SK-N-SH (cell line): ENCODE data around the gene P2RY11. TPM values are rescaled to one million over a fixed set of nuclear protein-coding genes. Genes with fewer than 3 reads are reported as not detected.

Source experiments
- CTCF ChIA-PET: fragments of 300-600, 350-600 bp; formaldehyde crosslinking; extraction: SDS; loops from one replicate; lab custom pipeline; 2021; lab: Yijun Ruan, JAX
- POLR2A ChIA-PET: fragments of 350-600 bp; sonication (Branson Sonifier 250); formaldehyde crosslinking; extraction: SDS; loops from one replicate; lab custom pipeline; 2020; ENCODE audit warnings: antibody characterized with exemption, inconsistent platforms; lab: Yijun Ruan, JAX
- DNase-seq: peaks from one replicate; pipeline ENCODE4 v3.0.0; 2012
- H2AFZ ChIP-seq: fragments of 200-600 bp; sonication (generic); 2 replicates; pipeline ENCODE4 v1.8.1; 2016; ENCODE audit warnings: antibody characterized with exemption, mild to moderate bottlenecking, low read depth
- H3F3A ChIP-seq: fragments of 200-600 bp; sonication (generic); replicated peaks from 2 replicates; pipeline ENCODE3; 2016; ENCODE audit warnings: antibody characterized with exemption, mild to moderate bottlenecking; ENCODE audit not compliant: insufficient read depth
- H3K27ac ChIP-seq, 2 experiments: fragments of 200-500 bp in 1 of 2; fragments of 200-600 bp in 1 of 2; sonication (Bioruptor generic) in 1 of 2; sonication (generic), shearing (Covaris generic) in 1 of 2; 2 replicates each; pipeline versions ENCODE4 v1.5.1 to v1.6.1; 2014 to 2016; ENCODE audit warnings: low read depth in 2 of 2, inconsistent platforms in 1 of 2, low read length in 1 of 2, mild to moderate bottlenecking in 1 of 2, mixed read lengths in 1 of 2
- H3K27me3 ChIP-seq: fragments of 200-600 bp; sonication (generic), shearing (Covaris generic); 2 replicates; pipeline ENCODE4 v1.6.1; 2016; ENCODE audit warnings: mixed run types; ENCODE audit not compliant: insufficient read depth
- H3K36me3 ChIP-seq, 2 experiments: fragments of 200-500 bp in 1 of 2; fragments of 200-600 bp in 1 of 2; sonication (Bioruptor generic) in 1 of 2; sonication (generic) in 1 of 2; replicated peaks in 1 of 2; 2 replicates each; pipeline versions ENCODE3 to v1.5.1; 2014 to 2016; ENCODE audit warnings: low read length in 1 of 2, mild to moderate bottlenecking in 1 of 2; ENCODE audit not compliant: insufficient read depth in 2 of 2, control insufficient read depth in 1 of 2
- H3K4me1 ChIP-seq, 2 experiments: fragments of 200-500 bp in 1 of 2; fragments of 200-600 bp in 1 of 2; sonication (Bioruptor generic) in 1 of 2; sonication (generic), shearing (Covaris generic) in 1 of 2; 2 replicates each; pipeline versions ENCODE4 v1.5.1 to v1.6.1; 2014 to 2016; ENCODE audit warnings: low read depth in 1 of 2, low read length in 1 of 2, mixed run types in 1 of 2; ENCODE audit not compliant: insufficient read depth in 2 of 2, control insufficient read depth in 1 of 2
- H3K4me2 ChIP-seq: fragments of 200-600 bp; sonication (generic), shearing (Covaris generic); 2 replicates; pipeline ENCODE4 v1.6.1; 2017; ENCODE audit warnings: mixed run types
- H3K4me3 ChIP-seq, 2 experiments: fragments of 200-500 bp in 1 of 2; fragments of 200-600 bp in 1 of 2; sonication (Bioruptor generic) in 1 of 2; sonication (generic), shearing (Covaris generic) in 1 of 2; 2 replicates each; pipeline versions ENCODE4 v1.5.1 to v1.8.1; 2014 to 2016; ENCODE audit warnings: low read depth in 2 of 2, inconsistent platforms in 1 of 2, low read length in 1 of 2, mild to moderate bottlenecking in 1 of 2, mixed read lengths in 1 of 2, moderate library complexity in 1 of 2
- H3K79me2 ChIP-seq: fragments of 200-600 bp; sonication (generic); 2 replicates; pipeline ENCODE4 v1.8.1; 2017; ENCODE audit warnings: mild to moderate bottlenecking; ENCODE audit not compliant: insufficient read depth
- H3K9ac ChIP-seq: fragments of 200-600 bp; sonication (generic); 2 replicates; pipeline ENCODE4 v1.6.1; 2017; ENCODE audit warnings: mixed run types
- H3K9me2 ChIP-seq: fragments of 200-600 bp; sonication (generic); 2 replicates; pipeline ENCODE4 v1.6.1; 2017; ENCODE audit warnings: mixed run types
- H3K9me3 ChIP-seq: fragments of 200-600 bp; sonication (generic); 2 replicates; pipeline ENCODE4 v1.6.1; 2017; ENCODE audit warnings: mixed run types, mild to moderate bottlenecking, moderate library complexity
- H4K20me1 ChIP-seq: fragments of 200-600 bp; sonication (generic); 2 replicates; pipeline ENCODE4 v1.6.1; 2017; ENCODE audit warnings: mild to moderate bottlenecking, mixed run types; ENCODE audit not compliant: insufficient read depth
- ELF1 ChIP-seq: IDR thresholded peaks from 2 replicates; pipeline ENCODE4 v1.4.0; 2012
- FOSL2 ChIP-seq: IDR thresholded peaks from 2 replicates; pipeline ENCODE4 v1.4.0; 2012; ENCODE audit warnings: low read depth, mild to moderate bottlenecking, moderate library complexity, borderline replicate concordance
- FOXJ3 ChIP-seq: sonication (generic); formaldehyde crosslinking; IDR thresholded peaks from 2 replicates; pipeline ENCODE4 v1.5.1; 2020; ENCODE audit warnings: mild to moderate bottlenecking, missing genetic modification reagents
- GATA2 ChIP-seq: sonication (generic); formaldehyde crosslinking; IDR thresholded peaks from 2 replicates; pipeline ENCODE4 v1.5.0; 2020; ENCODE audit warnings: mild to moderate bottlenecking, missing genetic modification reagents
- NRF1 ChIP-seq: IDR thresholded peaks from 2 replicates; pipeline ENCODE4 v1.6.1; 2012; ENCODE audit warnings: low read depth, mild to moderate bottlenecking, low read length
- RAD21 ChIP-seq: IDR thresholded peaks from 2 replicates; pipeline ENCODE4 v1.6.1; 2012; ENCODE audit warnings: mild to moderate bottlenecking, low read length
- RCOR1 ChIP-seq: fragments of 150-350 bp; IDR thresholded peaks from 2 replicates; pipeline ENCODE4 v1.6.1; 2017; ENCODE audit warnings: antibody characterized with exemption, low read length
- TEAD4 ChIP-seq: IDR thresholded peaks from 2 replicates; pipeline ENCODE4 v1.4.0; 2012; ENCODE audit warnings: mild to moderate bottlenecking, borderline replicate concordance; ENCODE audit not compliant: insufficient read depth
- WGBS: methylation state at CpG from one replicate; pipeline ENCODE4 v1.1.6; 2017; ENCODE audit warnings: low lambda C conversion rate; 5-methylcytosine and 5-hydroxymethylcytosine counted together
- polyA plus RNA-seq, 3 experiments: library from polyadenylated mRNA; depleted of rRNA; stranded (reverse); fragments of >200 nt; gene quantifications; 2 replicates each; pipeline ENCODE4 v1.2.3, GENCODE V29; 2012
- TF ChIP-seq, protein P1 (sequence below): fragments of 200-600 bp; sonication (generic); IDR thresholded peaks from 2 replicates; pipeline ENCODE4 v1.6.1; 2017; ENCODE audit warnings: antibody characterized with exemption, mild to moderate bottlenecking, moderate library complexity
- TF ChIP-seq, protein P2 (sequence below): IDR thresholded peaks from 2 replicates; pipeline ENCODE4 v1.6.1; 2012; ENCODE audit warnings: mild to moderate bottlenecking, low read depth, low read length, moderate library complexity

Gene P2RY11
- polyA plus RNA-seq, 1 of the 3 experiments (the other 2 are of a cell fraction), result 6.8 TPM

DNA sequence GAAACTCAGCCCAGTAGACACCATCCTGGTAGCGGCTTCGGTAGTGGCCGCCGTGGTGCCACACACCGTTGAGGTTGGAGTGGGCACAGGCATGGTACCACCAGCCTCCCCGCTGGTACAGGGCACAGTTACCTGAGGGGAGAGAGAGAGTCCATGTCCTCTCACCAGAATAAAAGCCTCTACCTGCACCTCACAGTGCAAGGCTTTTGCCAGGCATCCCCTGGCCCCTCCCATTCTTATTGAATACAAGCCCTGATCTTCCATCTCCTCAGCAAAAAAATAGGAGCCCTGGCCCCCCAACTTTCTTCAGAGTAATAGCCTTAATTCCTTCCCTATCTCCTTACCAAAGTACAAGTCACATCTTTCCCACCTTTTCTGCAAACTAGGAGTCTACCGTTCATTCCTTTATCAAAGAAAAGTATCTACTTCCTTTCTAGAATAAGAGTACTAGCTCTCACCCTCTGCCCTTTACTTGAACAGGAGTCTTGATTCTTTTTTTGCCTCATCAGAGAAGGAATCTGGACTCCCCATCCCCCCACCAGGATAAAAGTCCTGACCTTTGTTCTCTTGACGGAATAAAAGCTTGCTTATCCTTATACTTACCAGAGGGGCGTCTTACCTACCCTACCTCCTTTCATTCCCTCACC lies 18.7 kb upstream of the P2RY11 start:
- peaks cover 0 to 7% of the 10 kb centered on the region in 2 experiments; a peak in 1 of 4 replicates for H3K4me1 ChIP-seq
- H3K27ac ChIP-seq, result no peak overlapping the region
- CTCF ChIA-PET, result no interaction called here
- H3K27me3 ChIP-seq, result no peaks in the 10 kb centered on the region
- no peaks in the 10 kb centered on the region for H3K79me2 ChIP-seq
- TF ChIP-seq FOXJ3 (CRISPR knock-in tag) (no peak), FOSL2 (no peak), RCOR1 (no peak), GATA2 (CRISPR knock-in tag) (no peak), NRF1 (no peak), ELF1 (no peak), TEAD4 (no peak), RAD21 (no peak)
- TF ChIP-seq, protein P1, sequence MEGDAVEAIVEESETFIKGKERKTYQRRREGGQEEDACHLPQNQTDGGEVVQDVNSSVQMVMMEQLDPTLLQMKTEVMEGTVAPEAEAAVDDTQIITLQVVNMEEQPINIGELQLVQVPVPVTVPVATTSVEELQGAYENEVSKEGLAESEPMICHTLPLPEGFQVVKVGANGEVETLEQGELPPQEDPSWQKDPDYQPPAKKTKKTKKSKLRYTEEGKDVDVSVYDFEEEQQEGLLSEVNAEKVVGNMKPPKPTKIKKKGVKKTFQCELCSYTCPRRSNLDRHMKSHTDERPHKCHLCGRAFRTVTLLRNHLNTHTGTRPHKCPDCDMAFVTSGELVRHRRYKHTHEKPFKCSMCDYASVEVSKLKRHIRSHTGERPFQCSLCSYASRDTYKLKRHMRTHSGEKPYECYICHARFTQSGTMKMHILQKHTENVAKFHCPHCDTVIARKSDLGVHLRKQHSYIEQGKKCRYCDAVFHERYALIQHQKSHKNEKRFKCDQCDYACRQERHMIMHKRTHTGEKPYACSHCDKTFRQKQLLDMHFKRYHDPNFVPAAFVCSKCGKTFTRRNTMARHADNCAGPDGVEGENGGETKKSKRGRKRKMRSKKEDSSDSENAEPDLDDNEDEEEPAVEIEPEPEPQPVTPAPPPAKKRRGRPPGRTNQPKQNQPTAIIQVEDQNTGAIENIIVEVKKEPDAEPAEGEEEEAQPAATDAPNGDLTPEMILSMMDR, result no peak
- no peak for DNase-seq
- peaks cover 0 to 5% of the 10 kb centered on the region in 2 experiments for H3K36me3 ChIP-seq
- H4K20me1 ChIP-seq, result no peaks in the 10 kb centered on the region
- no peaks in the 10 kb centered on the region for H3K9me2 ChIP-seq
- no peak overlapping the region for H3K4me3 ChIP-seq
- no peak overlapping the region for H2AFZ ChIP-seq
- 89% methylated on average over 9 of the region's 9 CpGs for WGBS
- H3F3A ChIP-seq, result no peaks in the 10 kb centered on the region
- H3K4me2 ChIP-seq, result no peak overlapping the region
- no peaks in the 10 kb centered on the region for H3K9me3 ChIP-seq
- POLR2A ChIA-PET, result no interaction called here
- H3K9ac ChIP-seq, result no peak overlapping the region

DNA sequence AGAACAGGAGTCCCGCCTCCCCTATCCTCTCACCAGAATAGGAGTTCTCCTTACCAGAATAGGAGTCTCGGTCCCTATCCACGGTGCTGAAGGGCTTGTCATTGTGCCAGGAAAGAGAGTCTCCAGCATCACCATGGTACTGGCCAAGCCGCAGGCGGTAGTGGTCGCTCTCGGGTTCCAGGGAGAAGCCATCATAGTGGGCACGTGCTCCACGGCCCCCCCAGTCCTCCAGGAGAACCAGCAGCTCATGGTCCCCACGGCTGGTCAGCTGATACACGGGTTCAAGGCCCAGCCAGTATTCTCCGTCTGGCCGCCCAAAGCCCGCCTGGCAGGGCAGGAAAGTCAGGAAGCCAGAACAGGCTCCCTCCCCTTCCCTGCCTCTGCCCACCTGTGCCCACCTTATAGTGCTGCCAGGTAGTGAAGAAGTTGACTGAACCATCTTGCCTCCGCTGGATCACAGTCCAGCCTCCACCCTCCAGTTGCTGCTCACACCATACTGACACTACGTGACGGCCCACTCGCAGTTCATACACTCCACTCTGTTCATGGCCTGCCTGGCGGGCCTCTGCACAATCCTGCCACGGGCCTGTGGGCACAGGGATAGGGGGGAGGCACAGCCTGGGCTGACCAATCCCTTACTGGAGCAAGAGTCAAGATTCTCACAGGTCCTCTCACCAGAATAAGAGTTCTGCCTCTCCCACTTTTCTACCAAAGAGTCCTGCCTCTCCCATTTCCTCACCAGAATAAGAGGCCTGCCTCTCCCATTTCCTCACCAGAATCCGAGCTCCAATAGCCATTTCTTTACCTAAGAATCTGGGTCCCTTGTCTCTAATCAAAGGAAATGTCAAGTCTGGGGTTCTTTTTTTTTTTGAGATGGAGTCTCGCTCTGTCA lies 18.0 kb upstream of the P2RY11 start:
- no peak for DNase-seq
- peaks cover 0 to 7% of the 10 kb centered on the region in 2 experiments; a peak in 1 of 4 replicates for H3K4me1 ChIP-seq
- no peaks in the 10 kb centered on the region for H3F3A ChIP-seq
- no peak overlapping the region for H3K9ac ChIP-seq
- H3K4me2 ChIP-seq, result no peak overlapping the region
- ChIA-PET CTCF (no interaction called here), POLR2A (no interaction called here)
- no peaks in the 10 kb centered on the region for H3K9me2 ChIP-seq
- no peaks in the 10 kb centered on the region for H3K27me3 ChIP-seq
- H2AFZ ChIP-seq, result no peak overlapping the region
- H3K79me2 ChIP-seq, result no peaks in the 10 kb centered on the region
- WGBS, result 81% methylated on average over 18 of the region's 22 CpGs
- H3K36me3 ChIP-seq, result peaks cover 0 to 5% of the 10 kb centered on the region in 2 experiments
- H4K20me1 ChIP-seq, result no peaks in the 10 kb centered on the region
- H3K9me3 ChIP-seq, result no peaks in the 10 kb centered on the region
- no peak overlapping the region for H3K27ac ChIP-seq
- TF ChIP-seq FOSL2, result no peak
- TF ChIP-seq, protein P2, sequence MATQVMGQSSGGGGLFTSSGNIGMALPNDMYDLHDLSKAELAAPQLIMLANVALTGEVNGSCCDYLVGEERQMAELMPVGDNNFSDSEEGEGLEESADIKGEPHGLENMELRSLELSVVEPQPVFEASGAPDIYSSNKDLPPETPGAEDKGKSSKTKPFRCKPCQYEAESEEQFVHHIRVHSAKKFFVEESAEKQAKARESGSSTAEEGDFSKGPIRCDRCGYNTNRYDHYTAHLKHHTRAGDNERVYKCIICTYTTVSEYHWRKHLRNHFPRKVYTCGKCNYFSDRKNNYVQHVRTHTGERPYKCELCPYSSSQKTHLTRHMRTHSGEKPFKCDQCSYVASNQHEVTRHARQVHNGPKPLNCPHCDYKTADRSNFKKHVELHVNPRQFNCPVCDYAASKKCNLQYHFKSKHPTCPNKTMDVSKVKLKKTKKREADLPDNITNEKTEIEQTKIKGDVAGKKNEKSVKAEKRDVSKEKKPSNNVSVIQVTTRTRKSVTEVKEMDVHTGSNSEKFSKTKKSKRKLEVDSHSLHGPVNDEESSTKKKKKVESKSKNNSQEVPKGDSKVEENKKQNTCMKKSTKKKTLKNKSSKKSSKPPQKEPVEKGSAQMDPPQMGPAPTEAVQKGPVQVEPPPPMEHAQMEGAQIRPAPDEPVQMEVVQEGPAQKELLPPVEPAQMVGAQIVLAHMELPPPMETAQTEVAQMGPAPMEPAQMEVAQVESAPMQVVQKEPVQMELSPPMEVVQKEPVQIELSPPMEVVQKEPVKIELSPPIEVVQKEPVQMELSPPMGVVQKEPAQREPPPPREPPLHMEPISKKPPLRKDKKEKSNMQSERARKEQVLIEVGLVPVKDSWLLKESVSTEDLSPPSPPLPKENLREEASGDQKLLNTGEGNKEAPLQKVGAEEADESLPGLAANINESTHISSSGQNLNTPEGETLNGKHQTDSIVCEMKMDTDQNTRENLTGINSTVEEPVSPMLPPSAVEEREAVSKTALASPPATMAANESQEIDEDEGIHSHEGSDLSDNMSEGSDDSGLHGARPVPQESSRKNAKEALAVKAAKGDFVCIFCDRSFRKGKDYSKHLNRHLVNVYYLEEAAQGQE, result peak; percentile 94
- TF ChIP-seq, all 33 proteins: peak for 1
- no peak overlapping the region for H3K4me3 ChIP-seq
